Measurements from ENCODE around the gene FCN3.
"Not testable (repeated sequence)": the region's sequence is repeated elsewhere in the genome, so short reads cannot be mapped to it uniquely, and the experiment has no call there.

The FCN3 gene

DNA sequence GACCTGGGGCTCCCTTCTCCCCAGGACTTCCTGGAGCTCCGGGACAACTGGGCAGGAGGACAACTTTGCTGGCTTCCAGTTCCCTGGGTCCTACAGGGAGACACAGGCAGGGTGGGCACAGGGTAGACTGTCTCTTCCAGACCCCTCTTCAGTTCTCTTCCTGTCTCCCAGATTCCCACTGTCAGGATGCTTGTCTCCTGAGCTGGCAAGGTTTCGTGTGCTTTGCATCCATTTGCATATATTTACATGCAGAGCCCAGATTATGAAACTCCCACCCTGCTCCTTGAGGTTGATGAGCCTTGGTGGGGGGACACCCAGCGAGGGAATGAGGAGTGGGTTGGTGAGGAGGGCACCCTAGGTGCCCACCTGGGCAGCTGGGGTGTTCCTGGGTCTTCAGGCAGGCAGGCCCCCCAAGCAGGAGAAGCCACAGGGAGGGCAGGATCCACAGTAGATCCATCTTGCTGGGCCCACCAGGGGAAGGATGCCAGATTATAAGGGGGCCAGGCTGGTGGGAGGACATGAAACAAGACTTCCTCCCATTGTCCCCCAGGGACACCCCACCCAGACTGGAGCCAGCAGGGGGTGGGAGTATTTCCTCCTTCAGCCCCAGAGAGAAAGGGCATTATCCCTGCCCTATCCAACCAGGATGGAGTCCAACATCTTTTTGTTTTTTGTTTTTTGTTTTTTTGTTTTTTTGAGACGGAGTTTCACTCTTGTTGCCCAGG, at the start of gene FCN3:
FCN3 (minus strand) TSS at position 463 of the 725 bp plus-strand sequence; CDS start at position 457, 6 bp downstream.
- Histone ChIP-seq H3K4me1 (ENCODE audit: insufficient read depth, low read length) (no peaks in the 10 kb centered on the region; the same call in 1 of the 2 replicates), H3K9me3 (ENCODE audit: control insufficient read depth, insufficient read depth, low read length) (no peaks in the 10 kb centered on the region), H3K36me3 (ENCODE audit: insufficient read depth, low read length) (no peaks in the 10 kb centered on the region), H3K9ac (ENCODE audit: low read depth, low read length) (no peak within 1 kb of the TSS)

GRCh38 chr1:27423709-27424108, 49.1 kb upstream of the FCN3 start:
- no peaks in the 10 kb centered on the region for H3K9me3 ChIP-seq (ENCODE audit: control insufficient read depth, insufficient read depth, low read length)
- H3K36me3 ChIP-seq (ENCODE audit: insufficient read depth, low read length) = peaks cover 7% of the 10 kb centered on the region; the same call in 1 of the 2 replicates
- peaks cover 24% of the 10 kb centered on the region for H3K4me1 ChIP-seq (ENCODE audit: insufficient read depth, low read length)
- no peak overlapping the region for H3K9ac ChIP-seq (ENCODE audit: low read depth, low read length)

DNA sequence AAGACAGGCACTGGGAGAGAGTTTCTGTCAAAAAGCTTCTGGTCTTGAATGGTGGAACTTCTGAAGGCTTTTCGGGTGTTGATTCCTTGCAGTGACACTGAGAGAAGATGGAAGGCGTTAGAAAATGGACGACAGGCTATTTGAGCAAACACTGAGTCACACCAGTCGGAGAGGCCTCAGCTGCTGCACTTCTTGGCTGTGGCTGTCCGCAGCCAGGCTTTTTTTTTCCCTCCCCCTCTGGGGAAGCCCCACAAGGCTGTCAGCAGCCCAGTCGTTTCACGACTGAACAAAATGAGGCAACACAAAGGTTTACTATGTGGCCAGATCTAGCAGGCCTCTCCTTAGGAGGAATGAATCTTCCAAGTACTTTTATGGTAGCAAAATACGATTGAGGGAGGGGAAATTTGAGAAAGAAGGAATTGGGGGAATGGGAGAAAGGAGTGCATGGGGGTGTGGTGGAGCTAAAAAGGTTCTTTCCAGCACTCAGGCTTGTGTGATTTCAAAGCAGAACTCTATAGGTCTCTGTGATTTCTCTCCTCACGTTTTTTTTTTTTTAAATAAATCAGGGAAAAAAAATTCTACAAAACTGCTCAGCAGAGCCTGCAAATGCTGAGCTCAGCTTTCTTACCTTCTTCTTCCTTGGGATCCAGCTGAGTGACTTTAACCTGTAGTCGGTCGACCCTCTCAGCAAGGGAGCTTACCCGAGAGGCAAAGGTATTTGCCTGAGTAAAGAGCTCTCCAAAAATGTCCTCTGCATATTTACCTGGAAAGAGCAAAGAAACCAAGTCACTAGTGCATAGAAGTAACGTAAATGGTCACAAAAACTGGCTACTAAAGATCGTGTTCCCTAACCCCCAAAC, 43.9 kb upstream of the FCN3 start:
- Histone ChIP-seq H3K36me3 (ENCODE audit: insufficient read depth, low read length) (peaks cover 30% of the 10 kb centered on the region), H3K9me3 (ENCODE audit: control insufficient read depth, insufficient read depth, low read length) (no peaks in the 10 kb centered on the region), H3K9ac (ENCODE audit: low read depth, low read length) (no peak overlapping the region; the same call in 1 of the 2 replicates), H3K4me1 (ENCODE audit: insufficient read depth, low read length) (peaks cover 21% of the 10 kb centered on the region)

- Histone ChIP-seq H3K9me3 (ENCODE audit: control insufficient read depth, insufficient read depth, low read length) (no peaks in the 10 kb centered on the region), H3K36me3 (ENCODE audit: insufficient read depth, low read length) (peaks cover 38% of the 10 kb centered on the region), H3K4me1 (ENCODE audit: insufficient read depth, low read length) (peaks cover 21% of the 10 kb centered on the region), H3K9ac (ENCODE audit: low read depth, low read length) (no peak overlapping the region)
Measured at GRCh38 chr1:27417713-27418112, 43.1 kb upstream of the FCN3 start.

DNA sequence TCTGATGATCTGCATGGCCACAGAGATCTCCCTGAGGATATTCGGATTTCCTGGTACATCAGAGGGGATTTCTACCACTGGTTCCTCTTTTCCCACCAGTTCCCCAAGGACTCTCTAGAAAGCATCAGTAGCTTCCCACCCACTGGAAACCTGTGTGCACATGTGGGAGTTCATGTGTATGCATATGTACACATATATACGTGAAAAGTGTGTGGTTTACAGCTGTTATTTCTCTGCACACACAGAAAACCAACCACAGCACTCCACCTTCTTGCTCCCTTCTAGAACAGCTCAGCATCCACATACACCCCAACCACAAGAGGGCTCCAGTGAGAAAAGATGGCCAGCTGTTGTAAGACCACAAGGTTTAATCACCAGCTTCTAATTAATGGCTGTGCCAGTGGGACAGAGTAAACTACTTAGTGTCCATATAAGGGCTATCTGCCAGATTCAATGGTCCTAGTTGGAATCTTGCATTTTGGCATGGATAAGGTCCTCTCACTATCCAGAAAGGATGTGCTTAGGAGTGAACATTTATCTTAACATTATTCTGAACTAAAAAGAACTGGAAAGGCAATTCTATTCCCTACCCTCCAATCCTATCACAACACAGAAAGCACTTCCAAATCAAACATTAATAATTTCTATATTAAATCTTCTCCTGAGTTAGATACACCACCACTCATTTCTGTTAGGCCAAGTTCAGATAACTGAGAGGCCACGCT, 41.9 kb upstream of the FCN3 start:
- Histone ChIP-seq H3K4me1 (ENCODE audit: insufficient read depth, low read length) (peaks cover 21% of the 10 kb centered on the region), H3K9me3 (ENCODE audit: control insufficient read depth, insufficient read depth, low read length) (no peaks in the 10 kb centered on the region), H3K9ac (ENCODE audit: low read depth, low read length) (no peak overlapping the region), H3K36me3 (ENCODE audit: insufficient read depth, low read length) (peaks cover 47% of the 10 kb centered on the region)

DNA sequence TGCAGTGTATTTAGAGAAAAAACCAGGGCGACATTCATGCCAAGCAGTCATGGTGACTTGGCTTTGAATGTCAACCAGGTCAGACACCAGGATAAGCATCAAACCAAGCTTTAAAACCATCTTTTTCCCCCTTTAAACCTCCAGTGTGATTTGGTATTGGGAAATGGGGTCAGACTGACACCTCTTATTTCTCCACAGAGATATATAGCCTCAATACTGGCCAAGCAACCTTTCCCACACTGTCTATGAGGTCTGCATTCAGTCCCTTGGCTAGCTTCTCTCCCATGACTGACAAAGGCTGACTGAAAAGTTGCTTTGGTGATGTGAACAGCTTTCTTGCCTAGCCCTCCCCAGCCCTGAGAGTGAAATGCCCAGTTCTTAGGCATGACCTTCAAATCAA, 39.5 kb upstream of the FCN3 start:
- Histone ChIP-seq H3K36me3 (ENCODE audit: insufficient read depth, low read length) (peaks cover 47% of the 10 kb centered on the region), H3K9ac (ENCODE audit: low read depth, low read length) (no peak overlapping the region), H3K4me1 (ENCODE audit: insufficient read depth, low read length) (peaks cover 15% of the 10 kb centered on the region)

GRCh38 chr1:27413004-27413403, 38.4 kb upstream of the FCN3 start:
- peaks cover 4% of the 10 kb centered on the region; the same call in 1 of the 2 replicates for H3K4me1 ChIP-seq (ENCODE audit: insufficient read depth, low read length)
- no peak overlapping the region for H3K9ac ChIP-seq (ENCODE audit: low read depth, low read length)
- peaks cover 47% of the 10 kb centered on the region for H3K36me3 ChIP-seq (ENCODE audit: insufficient read depth, low read length)
- no peaks in the 10 kb centered on the region for H3K9me3 ChIP-seq (ENCODE audit: control insufficient read depth, insufficient read depth, low read length)

More for the DNA sequence above, 39.5 kb upstream of the FCN3 start:
- no peaks in the 10 kb centered on the region for H3K9me3 ChIP-seq (ENCODE audit: control insufficient read depth, insufficient read depth, low read length)

DNA sequence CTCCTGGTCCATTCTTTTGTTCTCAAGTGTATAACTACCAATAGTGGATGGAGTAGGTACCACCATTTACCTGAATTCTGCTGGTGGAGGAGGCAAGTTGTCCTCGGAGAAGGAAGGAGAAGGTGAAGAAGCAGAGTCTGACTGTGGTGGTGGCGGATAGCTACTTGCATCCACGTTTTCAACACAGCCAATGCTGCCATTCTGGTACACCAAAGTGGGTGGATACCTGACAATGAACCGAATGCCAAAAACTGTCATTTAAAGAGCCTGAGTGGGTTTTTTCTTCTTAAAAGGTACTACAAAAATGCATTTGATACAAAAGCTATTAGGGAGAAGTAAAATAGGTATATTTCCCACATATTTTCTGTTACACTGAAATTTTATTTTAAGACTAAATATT, 37.9 kb upstream of the FCN3 start:
- Histone ChIP-seq H3K36me3 (ENCODE audit: insufficient read depth, low read length) (peaks cover 45% of the 10 kb centered on the region), H3K4me1 (ENCODE audit: insufficient read depth, low read length) (no peaks in the 10 kb centered on the region), H3K9me3 (ENCODE audit: control insufficient read depth, insufficient read depth, low read length) (no peaks in the 10 kb centered on the region), H3K9ac (ENCODE audit: low read depth, low read length) (no peak overlapping the region)

DNA sequence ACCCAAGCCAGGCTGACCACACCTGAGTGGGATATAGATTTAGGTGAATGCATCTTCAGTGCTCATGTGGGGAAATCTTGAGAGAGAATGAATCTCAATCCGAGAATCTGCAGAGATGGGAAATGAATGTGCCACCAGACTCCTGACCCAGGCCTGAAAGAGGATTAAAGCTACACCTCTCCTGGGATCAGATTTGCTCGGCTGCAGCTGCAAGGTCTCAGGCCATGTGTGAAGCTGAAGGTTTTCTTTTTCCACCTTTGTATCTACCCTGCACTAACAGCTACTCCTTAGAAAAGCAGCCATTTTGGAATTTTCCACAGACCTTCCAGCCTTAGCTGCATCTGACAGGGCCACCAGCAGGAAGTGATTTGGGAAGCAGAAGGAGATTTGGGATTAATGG, 36.1 kb upstream of the FCN3 start:
- peaks cover 37% of the 10 kb centered on the region for H3K36me3 ChIP-seq (ENCODE audit: insufficient read depth, low read length)
- peaks cover 8% of the 10 kb centered on the region for H3K4me1 ChIP-seq (ENCODE audit: insufficient read depth, low read length)
- H3K9ac ChIP-seq (ENCODE audit: low read depth, low read length) = no peak overlapping the region
- no peaks in the 10 kb centered on the region for H3K9me3 ChIP-seq (ENCODE audit: control insufficient read depth, insufficient read depth, low read length)

GRCh38 chr1:27409669-27410068, 35.0 kb upstream of the FCN3 start:
- peaks cover 30% of the 10 kb centered on the region for H3K36me3 ChIP-seq (ENCODE audit: insufficient read depth, low read length)
- no peaks in the 10 kb centered on the region for H3K9me3 ChIP-seq (ENCODE audit: control insufficient read depth, insufficient read depth, low read length)
- peaks cover 16% of the 10 kb centered on the region for H3K4me1 ChIP-seq (ENCODE audit: insufficient read depth, low read length)
- no peak overlapping the region for H3K9ac ChIP-seq (ENCODE audit: low read depth, low read length)

- H3K9me3 ChIP-seq (ENCODE audit: control insufficient read depth, insufficient read depth, low read length) = no peaks in the 10 kb centered on the region
- no peak overlapping the region for H3K9ac ChIP-seq (ENCODE audit: low read depth, low read length)
- peaks cover 16% of the 10 kb centered on the region for H3K36me3 ChIP-seq (ENCODE audit: insufficient read depth, low read length)
- peaks cover 31% of the 10 kb centered on the region for H3K4me1 ChIP-seq (ENCODE audit: insufficient read depth, low read length)
Measured at GRCh38 chr1:27408151-27408550, 33.5 kb upstream of the FCN3 start.

- H3K4me1 ChIP-seq (ENCODE audit: insufficient read depth, low read length) = peaks cover 39% of the 10 kb centered on the region
- H3K9ac ChIP-seq (ENCODE audit: low read depth, low read length); H3K9me3 ChIP-seq (ENCODE audit: control insufficient read depth, insufficient read depth, low read length); H3K36me3 ChIP-seq (ENCODE audit: insufficient read depth, low read length): not testable (repeated sequence)
Measured at GRCh38 chr1:27406791-27407190, 32.2 kb upstream of the FCN3 start.

- peaks cover 39% of the 10 kb centered on the region for H3K4me1 ChIP-seq (ENCODE audit: insufficient read depth, low read length)
- H3K36me3 ChIP-seq (ENCODE audit: insufficient read depth, low read length) = peaks cover 3% of the 10 kb centered on the region; the same call in 1 of the 2 replicates
- no peaks in the 10 kb centered on the region for H3K9me3 ChIP-seq (ENCODE audit: control insufficient read depth, insufficient read depth, low read length)
- H3K9ac ChIP-seq (ENCODE audit: low read depth, low read length) = no peak overlapping the region
Measured at GRCh38 chr1:27406362-27406680, 31.7 kb upstream of the FCN3 start.

- H3K9me3 ChIP-seq (ENCODE audit: control insufficient read depth, insufficient read depth, low read length); H3K36me3 ChIP-seq (ENCODE audit: insufficient read depth, low read length); H3K9ac ChIP-seq (ENCODE audit: low read depth, low read length): not testable (repeated sequence)
- H3K4me1 ChIP-seq (ENCODE audit: insufficient read depth, low read length) = peaks cover 39% of the 10 kb centered on the region
Measured at GRCh38 chr1:27405598-27406361, 31.2 kb upstream of the FCN3 start.
